Osteoblast (primary cell): ENCODE measurements around the gene APBA2. TPM values are rescaled to one million over a fixed set of nuclear protein-coding genes. Genes with fewer than 3 reads are reported as not detected.

Experiments used
- DNase-seq: peaks from one replicate; pipeline ENCODE4 v3.0.0; 2011; ENCODE audit warnings: low spot score, mixed read lengths; ENCODE audit not compliant: insufficient read length; ENCODE audit errors: missing footprints
- H2AFZ ChIP-seq: 2 replicates; pipeline ENCODE4 v1.6.0; 2011; ENCODE audit warnings: mild to moderate bottlenecking, low read length
- H3K27ac ChIP-seq: 2 replicates; pipeline ENCODE4 v1.5.1; 2011; ENCODE audit warnings: mild to moderate bottlenecking, low read depth, low read length, moderate library complexity
- H3K27me3 ChIP-seq: 2 replicates; pipeline ENCODE4 v1.6.0; 2012; ENCODE audit warnings: mild to moderate bottlenecking, control low read depth, inconsistent platforms, low read length, moderate library complexity; ENCODE audit not compliant: insufficient read depth
- H3K36me3 ChIP-seq: 2 replicates; pipeline ENCODE4 v1.5.1; 2011; ENCODE audit warnings: mild to moderate bottlenecking, low read length, control low read depth, moderate library complexity; ENCODE audit not compliant: insufficient read depth
- H3K4me1 ChIP-seq: 2 replicates; pipeline ENCODE4 v1.5.1; 2011; ENCODE audit warnings: mild to moderate bottlenecking, low read length, control low read depth, moderate library complexity; ENCODE audit not compliant: insufficient read depth
- H3K4me2 ChIP-seq: 2 replicates; pipeline ENCODE4 v1.6.0; 2011; ENCODE audit warnings: mild to moderate bottlenecking, low read length; ENCODE audit not compliant: insufficient read depth
- H3K4me3 ChIP-seq: fragments of 200-600 bp; sonication (generic); 3 replicates; pipeline ENCODE4 v1.5.1; 2012; ENCODE audit warnings: mild to moderate bottlenecking, low read length, inconsistent platforms; ENCODE audit not compliant: insufficient read depth
- H3K79me2 ChIP-seq: 2 replicates; pipeline ENCODE4 v1.6.0; 2012; ENCODE audit warnings: mild to moderate bottlenecking, low read length, control low read depth, inconsistent platforms; ENCODE audit not compliant: insufficient read depth
- H3K9me3 ChIP-seq: 2 replicates; pipeline ENCODE4 v1.5.1; 2011; ENCODE audit warnings: low read depth, low read length, control low read depth
- H4K20me1 ChIP-seq: 2 replicates; pipeline ENCODE4 v1.6.0; 2012; ENCODE audit warnings: mild to moderate bottlenecking, low read length, control low read depth; ENCODE audit not compliant: insufficient read depth
- total RNA-seq: library from RNA; depleted of rRNA; stranded (reverse); fragments of >200 nt; gene quantifications from 2 replicates; pipeline ENCODE4 v1.2.3, GENCODE V29; 2012
- TF ChIP-seq, protein P1 (sequence below): IDR thresholded peaks from 2 replicates; pipeline ENCODE4 v1.5.1; 2011; ENCODE audit warnings: mild to moderate bottlenecking, low read depth, low read length, moderate library complexity; ENCODE audit errors: extremely low read depth

APBA2 gene
- total RNA-seq, 1 donor: 6.2 TPM

DNA sequence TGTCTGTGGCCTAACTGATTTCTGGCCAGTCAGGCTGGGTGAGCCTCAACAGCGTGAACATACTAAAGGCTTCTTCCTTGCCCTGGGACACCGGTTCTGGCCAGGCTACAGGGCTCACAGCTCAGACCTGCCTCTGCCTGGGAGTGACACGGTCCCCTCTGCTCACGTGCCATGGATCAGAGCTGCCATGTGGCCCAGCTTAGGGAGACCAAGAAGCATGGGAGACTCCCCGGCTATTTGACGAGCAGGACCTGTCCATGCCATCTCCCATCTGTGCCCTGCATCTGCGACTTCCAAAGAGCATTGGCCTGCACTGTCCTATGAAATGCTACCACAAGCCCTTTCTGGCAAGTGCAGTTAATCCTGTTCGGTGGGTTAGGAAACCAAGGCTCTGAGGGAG, 57.4 kb downstream of the APBA2 start:
- H3K36me3 ChIP-seq: no peaks in the 10 kb centered on the region
- H3K9me3 ChIP-seq: no peaks in the 10 kb centered on the region
- no peak overlapping the region for H3K4me3 ChIP-seq
- H4K20me1 ChIP-seq: no peaks in the 10 kb centered on the region
- no peak overlapping the region for H3K4me2 ChIP-seq
- H2AFZ ChIP-seq: no peak overlapping the region
- no peak overlapping the region for H3K27ac ChIP-seq
- TF ChIP-seq, protein P1, sequence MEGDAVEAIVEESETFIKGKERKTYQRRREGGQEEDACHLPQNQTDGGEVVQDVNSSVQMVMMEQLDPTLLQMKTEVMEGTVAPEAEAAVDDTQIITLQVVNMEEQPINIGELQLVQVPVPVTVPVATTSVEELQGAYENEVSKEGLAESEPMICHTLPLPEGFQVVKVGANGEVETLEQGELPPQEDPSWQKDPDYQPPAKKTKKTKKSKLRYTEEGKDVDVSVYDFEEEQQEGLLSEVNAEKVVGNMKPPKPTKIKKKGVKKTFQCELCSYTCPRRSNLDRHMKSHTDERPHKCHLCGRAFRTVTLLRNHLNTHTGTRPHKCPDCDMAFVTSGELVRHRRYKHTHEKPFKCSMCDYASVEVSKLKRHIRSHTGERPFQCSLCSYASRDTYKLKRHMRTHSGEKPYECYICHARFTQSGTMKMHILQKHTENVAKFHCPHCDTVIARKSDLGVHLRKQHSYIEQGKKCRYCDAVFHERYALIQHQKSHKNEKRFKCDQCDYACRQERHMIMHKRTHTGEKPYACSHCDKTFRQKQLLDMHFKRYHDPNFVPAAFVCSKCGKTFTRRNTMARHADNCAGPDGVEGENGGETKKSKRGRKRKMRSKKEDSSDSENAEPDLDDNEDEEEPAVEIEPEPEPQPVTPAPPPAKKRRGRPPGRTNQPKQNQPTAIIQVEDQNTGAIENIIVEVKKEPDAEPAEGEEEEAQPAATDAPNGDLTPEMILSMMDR: no peak
- no peaks in the 10 kb centered on the region for H3K4me1 ChIP-seq
- H3K79me2 ChIP-seq: no peaks in the 10 kb centered on the region
- no peaks in the 10 kb centered on the region for H3K27me3 ChIP-seq
- DNase-seq: no peak

- H4K20me1 ChIP-seq: no peaks in the 10 kb centered on the region
- no peak for DNase-seq
Observed at GRCh38 chr15:28943611-28944230, 57.9 kb downstream of the APBA2 start.

DNA sequence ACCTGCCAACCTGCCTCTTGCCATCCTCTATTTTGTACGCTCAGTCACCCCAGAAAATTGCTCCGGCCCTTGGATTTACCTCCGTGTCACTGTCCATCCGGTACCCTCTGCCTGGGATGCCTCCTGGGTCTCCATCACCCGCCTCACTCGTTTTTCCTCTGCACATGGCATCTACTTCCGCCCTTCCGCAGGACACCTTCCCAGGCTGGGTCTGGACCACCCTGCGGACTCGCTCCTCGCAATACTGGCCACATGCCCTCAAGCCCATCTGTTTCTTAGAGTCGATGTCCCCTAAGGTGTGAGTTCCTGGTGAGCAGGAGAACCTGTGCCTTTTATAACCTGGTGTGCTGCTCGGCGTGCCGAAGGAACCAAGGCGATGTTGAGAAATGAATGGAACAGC, 58.5 kb downstream of the APBA2 start:
- no peak overlapping the region for H3K27ac ChIP-seq
- no peaks in the 10 kb centered on the region for H3K4me1 ChIP-seq
- no peaks in the 10 kb centered on the region for H3K36me3 ChIP-seq
- no peaks in the 10 kb centered on the region for H4K20me1 ChIP-seq
- TF ChIP-seq, protein P1: no peak
- H2AFZ ChIP-seq: no peak overlapping the region
- no peaks in the 10 kb centered on the region for H3K79me2 ChIP-seq
- no peaks in the 10 kb centered on the region for H3K9me3 ChIP-seq
- H3K27me3 ChIP-seq: no peaks in the 10 kb centered on the region
- H3K4me3 ChIP-seq: no peak overlapping the region
- no peak for DNase-seq
- H3K4me2 ChIP-seq: no peak overlapping the region

More at GRCh38 chr15:28943611-28944230, 57.9 kb downstream of the APBA2 start:
- no peaks in the 10 kb centered on the region for H3K27me3 ChIP-seq
- H3K27ac ChIP-seq: no peak overlapping the region
- H3K79me2 ChIP-seq: no peaks in the 10 kb centered on the region
- no peaks in the 10 kb centered on the region for H3K36me3 ChIP-seq
- no peaks in the 10 kb centered on the region for H3K4me1 ChIP-seq
- no peak overlapping the region for H2AFZ ChIP-seq
- no peaks in the 10 kb centered on the region for H3K9me3 ChIP-seq
- TF ChIP-seq, protein P1: no peak
- H3K4me2 ChIP-seq: no peak overlapping the region
- no peak overlapping the region for H3K4me3 ChIP-seq

DNA sequence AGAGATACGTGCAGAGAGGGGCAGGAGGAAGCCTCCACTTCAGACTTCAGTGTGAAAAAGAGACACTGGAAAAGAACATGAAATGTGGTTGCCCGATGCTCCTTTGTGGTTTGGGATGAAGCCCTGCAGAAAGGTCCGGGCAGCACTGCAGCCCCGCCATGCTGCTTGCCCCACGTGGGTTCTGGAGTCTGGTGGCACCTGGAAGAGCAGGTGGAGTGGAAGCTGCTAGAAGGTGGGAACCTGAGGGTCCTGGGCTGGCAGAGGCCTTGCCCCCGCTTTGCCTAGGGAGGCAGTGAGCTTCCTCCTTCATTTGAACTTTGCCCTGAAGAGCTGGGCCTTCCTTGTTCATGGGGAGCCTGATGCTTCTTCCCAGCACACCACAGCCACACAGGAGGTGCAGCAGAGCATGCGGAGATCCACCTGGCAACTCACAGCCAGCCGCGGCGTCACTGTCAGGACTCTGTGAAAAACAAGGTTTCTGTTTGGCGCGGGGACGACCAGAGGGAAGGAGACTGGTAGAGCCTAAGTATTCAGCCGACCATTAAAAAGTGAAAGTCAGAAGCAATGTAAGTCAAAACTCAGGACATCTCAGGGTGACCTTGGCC, 59.0 kb downstream of the APBA2 start:
- no peak overlapping the region for H2AFZ ChIP-seq
- no peak overlapping the region for H3K27ac ChIP-seq
- H3K4me2 ChIP-seq: no peak overlapping the region
- TF ChIP-seq, protein P1: no peak
- H4K20me1 ChIP-seq: no peaks in the 10 kb centered on the region
- no peaks in the 10 kb centered on the region for H3K4me1 ChIP-seq
- no peak overlapping the region for H3K4me3 ChIP-seq
- H3K27me3 ChIP-seq: no peaks in the 10 kb centered on the region
- no peak for DNase-seq
- H3K9me3 ChIP-seq: no peaks in the 10 kb centered on the region
- H3K79me2 ChIP-seq: no peaks in the 10 kb centered on the region
- no peaks in the 10 kb centered on the region for H3K36me3 ChIP-seq
